Amygdala (tissue), 56 donors: ENCODE results near the gene CUX1.
"Not testable (repeated sequence)": the region's sequence is repeated elsewhere in the genome, so short reads cannot be mapped to it uniquely, and the experiment has no call there.

Experiments used
- DNase-seq, 56 donors: peaks; one replicate each; lab custom pipeline; 2025; lab: John Stamatoyannopoulos, UW

CUX1 gene

GRCh38 chr7:101888564-101888963 lies 71.1 kb downstream of the CUX1 start:
- DNase-seq, result not testable (repeated sequence)

- no peak for DNase-seq
These were observed 73.5 kb downstream of the CUX1 start for GRCh38 chr7:101890749-101891523.

GRCh38 chr7:101891936-101892640 lies 74.7 kb downstream of the CUX1 start:
- DNase-seq, result no peak

- DNase-seq, result no peak
These were observed 76.1 kb downstream of the CUX1 start for GRCh38 chr7:101893341-101894082.

GRCh38 chr7:101896316-101896715 lies 78.9 kb downstream of the CUX1 start:
- no peak for DNase-seq

GRCh38 chr7:101896941-101897340 lies 79.5 kb downstream of the CUX1 start:
- DNase-seq, result no peak

GRCh38 chr7:101898106-101898505 lies 80.7 kb downstream of the CUX1 start:
- no peak for DNase-seq

GRCh38 chr7:101899616-101900015 lies 82.2 kb downstream of the CUX1 start:
- no peak for DNase-seq

- DNase-seq, result peak in 33 of 56 donors; percentile 7 to 50 (median 21)
These were observed 82.7 kb downstream of the CUX1 start for GRCh38 chr7:101900103-101900502.

GRCh38 chr7:101901661-101902491 lies 84.5 kb downstream of the CUX1 start:
- DNase-seq, result no peak

GRCh38 chr7:101902680-101903514 lies 85.5 kb downstream of the CUX1 start:
- no peak for DNase-seq

GRCh38 chr7:101903515-101903868 lies 86.1 kb downstream of the CUX1 start:
- DNase-seq, result no peak

GRCh38 chr7:101904019-101904418 lies 86.6 kb downstream of the CUX1 start:
- DNase-seq, result no peak

GRCh38 chr7:101905203-101905865 lies 87.9 kb downstream of the CUX1 start:
- DNase-seq, result no peak

- DNase-seq, result no peak
These were observed 89.1 kb downstream of the CUX1 start for GRCh38 chr7:101906291-101907240.

GRCh38 chr7:101910991-101911799 lies 93.8 kb downstream of the CUX1 start:
- no peak for DNase-seq
